Stimulated activated naive CD4-positive, alpha-beta T cell (primary cell): ENCODE data around the gene ZNF554.

Experiments used
- DNase-seq, 6 experiments: peaks; one replicate each; lab custom pipeline; 2025; lab: John Stamatoyannopoulos, UW

Gene ZNF554

GRCh38 chr19:2819540-2820111, at the start of gene ZNF554:
Gene ZNF554 (plus strand): TSS chr19:2819868. CDS start chr19:2820072, 204 bp downstream.
- DNase-seq, result peak; percentile 92 to 97 (median 96)

DNA sequence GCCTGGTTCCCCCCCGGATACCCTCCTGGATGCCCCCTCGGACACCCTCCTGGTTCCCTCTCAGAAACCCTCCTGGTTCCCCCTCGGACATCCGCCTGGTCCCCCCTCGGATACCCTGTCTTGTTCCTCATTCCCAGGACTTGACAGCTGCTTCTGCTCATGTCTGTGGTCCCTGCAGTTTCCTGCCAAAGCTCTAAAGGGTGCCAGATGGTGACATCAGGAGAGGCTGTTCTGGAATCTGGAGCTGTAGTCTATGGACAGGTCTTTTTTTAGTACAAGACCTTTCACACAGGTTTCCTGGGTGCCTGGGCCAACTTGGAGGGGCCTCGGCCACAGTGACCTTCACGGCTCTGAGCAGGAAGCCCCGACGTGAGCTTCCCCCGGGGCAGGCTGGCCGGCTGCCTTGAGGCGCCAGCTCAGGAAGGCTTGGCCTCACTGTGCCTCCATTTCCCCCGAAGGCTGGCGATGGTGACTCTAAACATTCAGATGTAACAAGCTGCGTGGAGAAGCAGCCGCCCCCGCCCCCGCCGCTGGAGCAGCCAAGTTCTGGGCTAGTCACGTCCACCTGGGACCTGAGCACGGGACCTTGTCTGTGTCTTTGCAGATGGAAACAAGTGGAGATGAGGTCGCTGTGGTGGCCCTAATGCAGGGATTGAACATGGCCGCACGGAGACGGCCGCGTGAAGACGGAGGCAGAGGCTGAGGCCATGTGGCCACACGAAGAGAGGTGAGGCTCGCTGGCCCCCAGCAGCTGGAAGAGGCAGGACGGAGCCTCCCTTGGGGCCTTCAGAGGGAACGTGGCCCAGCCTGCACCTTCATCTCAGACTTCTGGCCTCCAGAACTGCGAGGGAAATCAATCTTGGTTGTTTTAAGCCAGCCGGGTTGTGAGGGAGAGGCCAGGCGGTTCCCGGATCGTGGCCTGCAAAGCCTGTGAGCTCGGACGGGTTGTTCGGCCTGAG, 49.3 kb upstream of the ZNF554 start:
- no peak for DNase-seq

- no peak for DNase-seq
Observed at GRCh38 chr19:2771786-2772674, 47.6 kb upstream of the ZNF554 start.

DNA sequence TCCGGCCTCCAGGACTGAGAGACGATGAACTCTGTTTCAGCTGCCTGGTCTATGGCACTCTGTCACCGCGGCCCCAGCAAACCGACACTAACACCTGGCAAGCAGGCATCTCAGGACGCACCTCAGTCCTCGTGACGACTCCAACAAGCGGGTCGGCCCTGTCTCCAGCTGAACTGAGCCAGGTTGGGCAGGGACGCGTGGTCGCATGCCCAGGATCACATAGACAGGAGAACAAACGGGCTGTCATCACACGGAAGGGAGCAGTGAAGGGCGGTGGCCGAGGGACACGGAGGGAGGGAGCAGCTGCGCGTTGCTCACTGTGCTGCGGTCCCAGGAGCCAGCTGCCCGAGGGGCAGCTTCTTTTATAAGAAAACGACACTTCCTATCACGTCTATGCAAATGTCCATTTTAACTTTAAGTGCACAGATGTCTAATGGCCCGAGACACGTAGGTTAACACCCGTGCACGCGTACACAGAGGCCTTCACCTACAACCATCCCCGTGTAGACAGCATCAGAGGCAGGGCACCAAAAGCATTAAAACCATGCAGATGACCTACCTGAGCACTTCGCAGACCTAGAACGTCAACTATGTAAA, 45.5 kb upstream of the ZNF554 start:
- no peak for DNase-seq

- no peak for DNase-seq
Observed at GRCh38 chr19:2774953-2775555, 44.6 kb upstream of the ZNF554 start.

DNA sequence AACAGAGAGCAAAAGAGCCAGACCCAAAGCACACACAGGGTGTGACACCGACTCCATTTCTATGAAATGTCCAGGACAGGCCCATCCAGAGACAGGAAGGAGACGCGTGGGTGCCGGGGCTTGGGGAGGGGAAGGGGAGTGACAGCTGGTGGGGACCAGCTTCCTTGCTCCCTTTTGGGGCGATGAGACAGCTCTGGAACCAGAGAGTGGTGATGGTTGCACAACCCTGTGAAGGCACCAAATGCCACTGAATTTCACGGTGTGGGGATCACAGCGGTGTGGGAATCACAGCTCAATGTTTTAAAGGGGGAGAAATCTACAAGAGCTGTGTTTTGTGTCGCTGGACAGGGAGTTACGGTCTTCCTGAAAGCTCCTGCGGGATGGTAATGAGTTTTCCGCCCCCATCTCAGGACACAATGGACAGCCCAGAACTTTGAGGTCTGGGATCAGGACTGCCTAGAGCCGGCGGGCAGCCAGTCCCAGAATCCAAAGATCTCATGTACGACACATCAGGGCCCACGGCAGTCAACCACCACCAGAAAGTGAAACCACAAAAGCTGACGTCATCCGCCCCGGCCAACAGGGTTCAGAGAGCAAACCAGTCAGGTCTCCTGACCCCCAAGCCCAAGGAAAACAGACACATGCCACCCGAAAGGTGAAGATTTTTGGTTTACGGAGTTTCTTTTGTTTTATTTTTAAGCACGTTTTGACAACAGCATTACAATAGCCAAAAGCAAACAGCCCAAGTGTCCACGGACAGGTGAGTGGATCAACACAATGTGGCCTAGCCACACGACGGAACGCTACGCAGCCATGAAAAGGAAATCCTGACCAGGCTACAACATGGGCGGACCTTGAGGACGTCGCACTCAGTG, 43.9 kb upstream of the ZNF554 start:
- peak; percentile 33 to 62 (median 44) for DNase-seq

DNA sequence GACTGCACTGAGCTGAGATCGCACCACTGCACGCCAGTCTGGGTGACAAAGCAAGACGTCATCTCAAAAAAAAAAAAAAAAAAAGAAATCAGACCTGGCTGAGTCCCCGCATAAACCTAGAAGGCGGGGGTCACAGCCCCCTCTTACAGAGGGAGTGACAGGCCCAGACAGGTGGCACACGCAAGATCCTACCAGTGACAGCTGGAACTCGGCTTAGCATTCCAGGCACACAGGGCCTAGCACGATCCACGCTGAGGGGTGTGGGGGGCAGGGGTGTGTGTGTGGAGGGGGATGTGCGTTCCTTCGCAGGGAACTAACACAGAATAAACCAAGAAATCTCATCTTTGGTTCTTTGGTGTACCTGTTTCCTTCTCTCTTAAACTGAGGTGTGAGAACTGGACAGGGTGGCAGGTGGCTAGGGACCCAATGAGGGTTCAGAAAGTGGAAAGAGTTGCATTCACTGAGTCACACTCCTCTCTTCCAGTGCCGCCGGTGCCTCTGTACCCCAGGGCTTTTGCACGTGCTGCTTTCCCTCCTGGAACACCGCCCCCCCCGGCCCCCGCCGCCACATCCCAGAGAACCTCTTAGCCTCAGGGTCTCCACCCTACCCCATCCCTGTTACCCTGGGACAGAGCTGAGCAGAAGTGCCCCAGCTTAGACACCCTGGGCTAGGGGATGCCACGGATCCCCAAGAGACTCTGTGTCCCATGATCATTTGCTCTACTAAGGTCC, 41.5 kb upstream of the ZNF554 start:
- no peak for DNase-seq

- DNase-seq, result no peak
Observed at GRCh38 chr19:2779121-2779740, 40.4 kb upstream of the ZNF554 start.

DNA sequence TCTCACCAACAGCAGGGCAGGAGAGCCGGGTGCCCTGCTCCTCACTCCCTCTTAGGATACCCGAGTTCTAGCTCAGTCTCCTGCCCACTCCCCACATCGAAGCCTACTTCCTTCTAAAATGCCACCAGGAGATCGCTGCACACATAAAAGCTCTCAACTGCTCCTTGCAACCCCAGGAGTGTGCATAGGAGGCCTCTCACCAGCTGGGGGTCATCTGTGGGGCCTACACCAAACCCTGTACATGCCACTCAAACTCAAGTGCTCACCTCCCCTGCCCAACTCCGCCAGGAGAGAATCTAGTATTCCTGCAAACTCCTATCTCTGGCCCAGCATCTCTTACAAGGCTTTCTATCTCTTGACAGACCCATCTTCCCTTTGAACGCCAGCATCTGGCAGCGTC, 39.4 kb upstream of the ZNF554 start:
- DNase-seq, result no peak

DNA sequence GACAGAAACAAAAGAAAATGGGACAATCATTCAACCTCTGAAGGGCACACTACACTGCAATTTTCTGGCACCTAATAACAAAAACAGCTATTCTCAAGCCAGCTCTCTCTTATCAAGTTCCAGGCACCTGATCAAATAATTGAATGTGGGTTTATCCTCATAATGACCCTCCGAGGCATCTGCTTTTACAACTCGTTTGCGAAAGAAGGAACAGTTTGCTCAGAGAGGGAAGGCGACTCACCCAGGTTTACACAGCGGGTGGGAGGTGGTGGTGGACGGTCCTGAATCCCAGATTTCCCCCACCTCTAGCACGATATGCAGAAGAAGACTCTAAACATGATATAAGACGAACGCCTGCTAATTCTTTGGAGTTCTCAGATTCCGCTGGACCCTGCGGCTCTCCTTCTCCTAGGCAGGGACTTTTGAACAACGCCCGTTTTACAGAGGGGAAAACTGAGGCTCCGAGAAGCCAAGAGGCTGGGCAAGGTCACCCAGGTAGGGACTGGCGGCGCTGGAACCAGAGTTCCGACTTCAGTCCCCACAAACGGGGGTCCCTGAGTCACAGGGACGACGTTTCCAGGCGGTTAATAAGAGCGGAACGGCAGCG, 37.2 kb upstream of the ZNF554 start:
- no peak for DNase-seq

DNA sequence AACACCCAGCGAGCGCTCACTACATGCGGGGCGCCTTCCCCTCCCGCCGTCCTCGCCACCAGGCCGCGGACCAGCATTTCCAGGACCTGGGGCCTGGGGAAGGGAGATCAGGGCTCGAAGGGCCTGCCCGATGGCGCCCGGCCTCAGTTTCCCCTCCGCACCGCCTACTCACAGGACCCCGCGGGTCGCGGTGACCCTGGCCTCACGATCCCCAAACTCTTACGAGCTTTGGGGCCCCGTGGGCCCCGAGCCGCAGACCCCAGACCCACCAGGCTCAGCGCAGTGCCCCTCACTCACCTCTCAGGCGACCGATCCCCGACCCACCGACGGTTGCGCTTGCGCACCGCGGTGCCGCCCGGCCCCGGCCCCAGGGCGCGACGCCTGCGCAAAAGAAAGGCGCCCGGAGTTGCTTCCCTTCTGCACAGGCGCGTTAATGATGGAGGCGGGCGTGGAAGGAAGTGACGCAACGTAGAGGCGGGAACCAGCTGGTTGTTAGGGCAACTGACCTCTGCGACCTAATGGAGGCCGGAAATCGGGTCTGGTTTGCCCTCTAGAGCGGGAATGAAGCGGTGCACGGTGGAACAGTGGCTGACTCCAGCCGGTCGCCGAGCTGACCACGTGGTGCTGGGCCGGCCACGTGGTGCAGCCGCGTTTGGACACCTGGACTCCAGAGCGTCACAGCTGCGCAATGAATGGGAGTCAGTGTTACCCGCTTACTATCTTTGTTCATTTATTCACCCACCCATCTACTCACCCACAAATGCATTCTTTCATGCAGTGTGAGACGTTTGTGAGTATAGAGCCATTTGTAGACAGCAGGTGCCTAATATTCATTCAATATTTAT, 36.5 kb upstream of the ZNF554 start, which contains the start of gene SGTA:
Gene SGTA (minus strand): TSS at position 338 of the 845 bp plus-strand sequence. CDS start 14,205 bp downstream, outside the sequence.
- DNase-seq, result peak; percentile 85 to 95 (median 94)

DNA sequence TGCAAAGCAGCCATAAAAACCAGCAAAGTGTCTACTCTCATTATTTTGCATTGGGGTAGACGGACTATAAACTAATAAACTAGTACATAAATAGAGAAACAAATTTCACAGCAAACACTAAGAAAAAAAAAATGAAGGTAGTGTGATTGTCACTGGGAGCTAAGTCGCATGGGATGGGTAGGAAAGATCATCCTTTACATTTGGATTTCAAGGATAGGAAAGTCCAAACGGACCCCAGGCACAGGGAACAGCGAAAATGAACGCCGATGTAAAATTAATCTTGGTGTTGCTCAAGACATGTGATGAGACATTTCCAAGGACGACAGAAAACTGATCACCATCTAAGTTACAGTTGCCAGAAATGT, 35.9 kb upstream of the ZNF554 start:
- no peak for DNase-seq

- peak; percentile 91 to 99 (median 97) for DNase-seq
Observed at GRCh38 chr19:2785244-2785997, 34.2 kb upstream of the ZNF554 start, which contains the start of gene THOP1. Gene THOP1 (plus strand): TSS chr19:2785503. CDS start chr19:2785663, 160 bp downstream.

GRCh38 chr19:2787115-2787514, 32.6 kb upstream of the ZNF554 start:
- no peak for DNase-seq

DNA sequence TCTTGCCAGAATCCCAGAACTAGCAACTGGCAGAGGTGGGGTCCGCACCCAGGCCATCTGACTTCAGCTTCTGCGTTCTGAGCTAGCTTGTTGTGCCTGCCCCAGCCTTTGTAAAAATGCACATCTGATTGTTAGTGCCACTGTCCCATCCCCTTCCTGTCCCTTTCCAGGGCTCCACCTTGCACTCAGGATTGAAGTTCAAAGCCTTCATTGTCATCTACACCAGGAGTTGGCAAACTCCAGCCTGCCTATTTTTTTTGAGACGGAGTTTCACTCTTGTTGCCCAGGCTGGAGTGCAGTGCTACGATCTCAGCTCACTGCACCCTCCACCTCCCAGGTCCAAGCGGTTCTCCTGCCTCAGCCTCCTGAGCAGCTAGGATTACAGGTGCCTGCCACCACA, 31.4 kb upstream of the ZNF554 start:
- DNase-seq, result no peak

GRCh38 chr19:2790194-2790556, 29.5 kb upstream of the ZNF554 start:
- DNase-seq, result no peak
